T-helper 2 cell treated with Interferon-gamma antibody and Interleukin-4, amounts not matched to agents 5 μg/mL and 100 μg/mL, for 36 hours (primary cell): ENCODE results near the gene SLC9A7.

Experiments used
- DNase-seq: peaks from one replicate; pipeline ENCODE4 v3.0.0; 2021; ENCODE audit warnings: low spot score
- H3K27ac Mint-ChIP-seq: one replicate; pipeline ENCODE4 v1.8.0; 2021; ENCODE audit warnings: mild to moderate bottlenecking, mixed read lengths
- H3K27me3 Mint-ChIP-seq: one replicate; pipeline ENCODE4 v1.8.0; 2021; ENCODE audit warnings: low read depth, mixed read lengths
- H3K36me3 Mint-ChIP-seq: one replicate; pipeline ENCODE4 v1.8.0; 2021; ENCODE audit warnings: low read depth, mixed read lengths
- H3K4me1 Mint-ChIP-seq: one replicate; pipeline ENCODE4 v1.8.0; 2021; ENCODE audit warnings: low read depth, mixed read lengths
- H3K4me3 Mint-ChIP-seq: one replicate; pipeline ENCODE4 v1.8.0; 2022; ENCODE audit warnings: mild to moderate bottlenecking, moderate library complexity, mixed read lengths
- H3K9me3 Mint-ChIP-seq: one replicate; pipeline ENCODE4 v1.8.0; 2021; ENCODE audit warnings: mixed read lengths

Gene SLC9A7

GRCh38 chrX:46617906-46618305, 141.0 kb downstream of the SLC9A7 start:
- H3K27ac Mint-ChIP-seq: peak overlapping the region; percentile 79
- H3K36me3 Mint-ChIP-seq: peaks cover 72% of the 10 kb centered on the region
- peaks cover 14% of the 10 kb centered on the region for H3K4me1 Mint-ChIP-seq
- no peaks in the 10 kb centered on the region for H3K27me3 Mint-ChIP-seq
- peak overlapping the region; percentile 2 for H3K4me3 Mint-ChIP-seq
- no peak for DNase-seq
- H3K9me3 Mint-ChIP-seq: peaks cover 10% of the 10 kb centered on the region

DNA sequence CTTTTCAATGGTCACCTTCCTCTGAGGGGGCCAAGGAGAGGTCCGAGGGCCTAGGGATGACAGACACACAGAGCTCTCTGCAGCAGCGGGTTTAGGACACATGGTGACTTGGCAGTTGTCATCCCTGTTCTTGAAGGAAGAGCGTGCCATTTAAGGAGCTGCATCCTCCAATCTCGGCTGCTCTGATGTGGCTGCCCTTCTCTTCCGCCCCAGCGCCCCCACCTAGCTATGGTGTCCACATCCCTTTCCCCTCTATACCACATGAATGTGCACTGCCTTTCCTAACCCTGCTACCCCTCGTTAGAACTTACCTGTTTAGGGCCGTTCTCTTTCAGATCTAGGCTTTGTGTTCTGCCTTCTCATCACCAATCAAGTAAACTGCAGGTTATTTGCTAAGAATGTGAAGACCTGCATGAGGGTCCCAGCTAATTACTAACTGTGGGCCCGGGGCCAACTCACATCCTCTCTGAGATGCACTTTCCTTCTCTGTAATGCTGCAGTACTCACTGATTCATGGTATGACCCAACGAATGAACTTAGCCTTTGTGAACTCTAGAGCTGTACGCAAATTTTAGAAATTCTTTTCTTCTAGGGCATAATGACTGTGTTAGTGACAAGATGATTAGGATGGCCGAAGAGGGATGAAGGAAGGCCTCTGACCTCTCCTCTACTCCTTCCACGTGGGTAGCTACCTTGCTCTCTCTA, 147.1 kb downstream of the SLC9A7 start:
- H3K27ac Mint-ChIP-seq: peak overlapping the region; percentile 81
- no peak for DNase-seq
- peak overlapping the region; percentile 67 for H3K4me3 Mint-ChIP-seq
- peaks cover 21% of the 10 kb centered on the region for H3K4me1 Mint-ChIP-seq
- peaks cover 30% of the 10 kb centered on the region for H3K36me3 Mint-ChIP-seq
- H3K27me3 Mint-ChIP-seq: no peaks in the 10 kb centered on the region
- no peaks in the 10 kb centered on the region for H3K9me3 Mint-ChIP-seq

DNA sequence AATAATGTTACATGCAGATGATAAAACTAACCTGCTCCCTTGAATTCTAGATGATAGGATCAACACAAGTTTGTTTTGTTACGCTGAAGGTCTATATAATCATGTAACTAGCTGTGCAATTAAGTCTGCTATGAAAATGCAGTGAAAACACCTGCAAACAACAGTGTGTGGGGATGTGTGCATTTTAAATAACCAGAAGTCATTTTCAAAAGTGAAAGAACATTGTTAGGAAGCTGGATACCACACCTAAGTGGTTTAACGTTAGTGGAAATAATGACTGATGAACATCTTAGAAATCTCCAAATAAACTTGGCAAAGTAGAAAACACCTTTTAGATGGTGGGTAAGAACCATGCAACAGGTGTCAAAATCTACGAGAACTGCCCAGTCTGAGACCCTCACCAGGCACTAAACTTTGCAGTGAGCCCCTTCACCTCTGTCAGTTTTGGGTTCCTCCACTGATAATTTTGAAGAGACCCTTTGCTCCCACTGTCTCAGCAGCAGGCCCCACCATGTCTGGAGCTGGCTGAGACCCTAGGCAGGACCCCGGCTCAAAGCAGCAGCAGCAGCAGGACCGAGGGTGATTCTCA, 148.8 kb downstream of the SLC9A7 start:
- no peaks in the 10 kb centered on the region for H3K9me3 Mint-ChIP-seq
- H3K4me3 Mint-ChIP-seq: peak overlapping the region; percentile 54
- peaks cover 28% of the 10 kb centered on the region for H3K36me3 Mint-ChIP-seq
- H3K27ac Mint-ChIP-seq: peak overlapping the region; percentile 79
- no peaks in the 10 kb centered on the region for H3K27me3 Mint-ChIP-seq
- peaks cover 21% of the 10 kb centered on the region for H3K4me1 Mint-ChIP-seq
- DNase-seq: no peak

DNA sequence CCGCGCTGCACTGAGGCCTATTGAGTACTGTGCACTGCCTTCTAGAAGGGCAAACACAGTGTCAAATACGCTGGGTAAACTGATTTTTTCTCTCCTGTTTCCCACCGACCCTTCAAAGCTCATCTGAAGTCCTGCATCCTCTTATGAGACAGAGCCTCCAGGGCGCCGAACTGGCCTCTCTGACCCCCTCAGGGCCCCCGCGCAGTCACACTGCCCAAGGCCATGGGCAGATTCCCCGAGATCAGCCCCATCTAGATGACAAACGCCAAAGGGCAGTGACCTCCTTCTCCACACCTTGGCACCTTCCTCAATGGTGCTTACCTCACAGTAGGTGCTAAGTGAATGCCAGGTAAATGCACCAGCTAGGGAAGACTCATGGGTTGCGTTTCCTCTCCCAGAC, 151.0 kb downstream of the SLC9A7 start:
- H3K27me3 Mint-ChIP-seq: no peaks in the 10 kb centered on the region
- no peak overlapping the region for H3K27ac Mint-ChIP-seq
- no peak for DNase-seq
- H3K4me3 Mint-ChIP-seq: no peak overlapping the region
- peaks cover 16% of the 10 kb centered on the region for H3K36me3 Mint-ChIP-seq
- peaks cover 23% of the 10 kb centered on the region for H3K4me1 Mint-ChIP-seq
- H3K9me3 Mint-ChIP-seq: no peaks in the 10 kb centered on the region

DNA sequence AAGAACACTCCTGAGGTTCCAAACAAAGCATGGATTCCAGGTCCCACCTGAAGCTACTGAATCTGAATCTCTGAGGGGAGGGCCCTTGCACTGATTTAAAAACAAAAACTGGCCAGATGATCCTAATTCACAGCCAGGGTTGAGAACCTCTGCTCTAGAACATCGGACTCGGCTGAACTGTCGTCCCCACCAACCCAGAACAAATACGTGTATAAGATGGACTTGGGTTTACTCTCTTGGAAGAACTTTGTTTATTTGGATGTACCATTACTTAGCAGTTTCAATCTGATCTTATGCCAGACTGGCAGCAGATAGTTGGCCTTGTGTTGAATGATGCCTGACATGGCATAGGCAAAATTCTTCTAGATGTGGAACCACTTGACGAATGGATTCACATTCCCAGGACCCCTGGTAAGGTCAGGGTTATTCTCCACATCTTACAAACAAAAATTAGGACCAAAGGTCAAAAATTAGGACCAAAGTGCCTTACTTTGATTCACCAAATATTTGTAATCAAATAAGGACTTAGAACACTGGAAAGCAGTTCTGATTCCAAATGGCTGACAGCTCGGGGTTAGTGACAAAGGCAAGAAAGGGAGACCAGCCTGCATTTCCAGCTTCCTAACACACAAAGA, 156.3 kb downstream of the SLC9A7 start:
- peaks cover 4% of the 10 kb centered on the region for H3K4me1 Mint-ChIP-seq
- H3K27ac Mint-ChIP-seq: no peak overlapping the region
- no peaks in the 10 kb centered on the region for H3K27me3 Mint-ChIP-seq

DNA sequence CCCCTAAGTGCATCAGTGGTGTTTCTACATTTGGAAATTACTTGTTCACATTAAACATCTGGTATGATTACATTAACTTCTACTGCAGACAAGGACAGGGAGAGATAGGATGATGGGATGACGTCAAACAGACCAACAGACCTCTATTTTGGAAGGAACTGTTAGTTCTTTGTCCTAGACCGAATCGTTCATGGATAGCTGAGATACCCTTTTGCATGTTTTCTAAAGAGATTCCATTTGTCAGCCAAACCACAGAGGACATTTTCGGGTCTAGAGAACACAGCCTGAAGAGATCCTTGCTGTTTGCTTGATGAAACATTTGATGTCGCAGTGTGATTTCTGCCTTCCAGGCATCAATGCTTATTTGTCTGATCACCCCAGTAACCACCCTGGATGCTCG, 157.6 kb downstream of the SLC9A7 start:
- no peak for DNase-seq
- H3K9me3 Mint-ChIP-seq: no peaks in the 10 kb centered on the region
- no peak overlapping the region for H3K4me3 Mint-ChIP-seq
- H3K36me3 Mint-ChIP-seq: peaks cover 16% of the 10 kb centered on the region
- no peaks in the 10 kb centered on the region for H3K27me3 Mint-ChIP-seq
- peaks cover 4% of the 10 kb centered on the region for H3K4me1 Mint-ChIP-seq
- no peak overlapping the region for H3K27ac Mint-ChIP-seq

More for the DNA sequence above, 156.3 kb downstream of the SLC9A7 start:
- no peak overlapping the region for H3K4me3 Mint-ChIP-seq
- H3K36me3 Mint-ChIP-seq: peaks cover 18% of the 10 kb centered on the region
- no peaks in the 10 kb centered on the region for H3K9me3 Mint-ChIP-seq
- no peak for DNase-seq

GRCh38 chrX:46599051-46599560, 159.8 kb downstream of the SLC9A7 start:
- H3K4me1 Mint-ChIP-seq: peaks cover 6% of the 10 kb centered on the region
- H3K36me3 Mint-ChIP-seq: peaks cover 15% of the 10 kb centered on the region
- no peak overlapping the region for H3K27ac Mint-ChIP-seq
- DNase-seq: no peak
- no peak overlapping the region for H3K4me3 Mint-ChIP-seq
- no peaks in the 10 kb centered on the region for H3K27me3 Mint-ChIP-seq
- no peaks in the 10 kb centered on the region for H3K9me3 Mint-ChIP-seq

DNA sequence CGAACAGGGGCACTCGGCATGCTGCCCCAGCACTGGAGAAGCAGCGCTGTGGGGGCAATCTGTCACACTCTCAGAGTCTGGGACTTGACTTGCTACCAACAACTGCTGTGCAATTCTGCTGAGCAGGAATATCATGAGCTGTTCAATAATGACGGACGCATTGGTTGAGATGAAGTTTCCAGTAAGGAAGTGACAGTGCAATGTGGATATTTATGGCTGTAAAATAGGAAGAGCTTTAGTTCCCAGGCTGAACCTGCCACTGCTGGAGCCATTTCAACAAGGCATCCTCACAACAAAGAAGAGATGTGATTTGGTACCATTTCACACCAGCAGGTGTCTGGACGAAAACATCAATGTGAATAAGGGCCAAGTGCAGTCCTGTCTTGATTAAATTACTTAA, 161.1 kb downstream of the SLC9A7 start:
- no peaks in the 10 kb centered on the region for H3K9me3 Mint-ChIP-seq
- H3K27ac Mint-ChIP-seq: no peak overlapping the region
- no peaks in the 10 kb centered on the region for H3K27me3 Mint-ChIP-seq
- H3K4me3 Mint-ChIP-seq: no peak overlapping the region
- peaks cover 11% of the 10 kb centered on the region for H3K36me3 Mint-ChIP-seq
- DNase-seq: no peak
- H3K4me1 Mint-ChIP-seq: peaks cover 2% of the 10 kb centered on the region

DNA sequence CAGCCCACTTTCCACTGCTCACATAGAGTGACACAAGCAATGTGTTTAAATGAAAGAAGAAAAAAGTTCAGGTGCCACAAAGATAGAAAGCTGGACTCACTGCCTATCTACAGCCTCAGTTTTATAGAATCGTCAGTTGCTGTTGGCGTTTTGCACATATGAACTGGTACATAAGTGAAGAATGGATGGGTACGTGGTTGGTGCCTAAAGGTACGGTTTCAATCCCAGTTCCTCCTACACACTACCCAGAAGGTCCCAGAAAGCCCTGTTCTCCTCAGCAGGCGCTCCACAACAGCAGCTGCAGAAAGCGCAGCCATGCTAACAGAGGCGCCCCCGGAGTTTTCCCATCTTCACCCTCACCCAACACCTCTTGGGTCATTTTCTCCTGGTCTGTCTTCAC, 161.7 kb downstream of the SLC9A7 start:
- H3K9me3 Mint-ChIP-seq: no peaks in the 10 kb centered on the region
- H3K4me3 Mint-ChIP-seq: no peak overlapping the region
- H3K36me3 Mint-ChIP-seq: peaks cover 13% of the 10 kb centered on the region
- no peak overlapping the region for H3K27ac Mint-ChIP-seq
- H3K27me3 Mint-ChIP-seq: no peaks in the 10 kb centered on the region
- peaks cover 2% of the 10 kb centered on the region for H3K4me1 Mint-ChIP-seq
- no peak for DNase-seq

DNA sequence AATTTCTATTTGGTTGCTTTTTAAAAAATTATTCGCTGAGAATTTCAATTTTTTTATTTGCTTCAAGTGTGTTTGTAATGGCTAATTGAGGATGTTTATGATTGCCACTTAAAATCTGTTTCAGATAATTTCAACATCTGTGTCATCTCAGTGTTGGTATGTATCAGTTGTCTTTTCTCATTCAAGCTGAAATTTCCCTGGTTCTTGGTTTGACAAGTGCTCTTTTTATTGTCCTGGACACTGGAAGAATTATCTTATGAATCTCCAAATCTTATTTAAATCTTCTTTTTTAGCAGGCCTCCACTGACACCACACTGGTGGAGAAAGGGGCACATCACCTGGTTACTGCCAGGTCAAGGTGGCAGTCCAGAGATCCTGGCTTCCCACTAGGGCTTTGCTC, 163.8 kb downstream of the SLC9A7 start:
- no peak overlapping the region for H3K4me3 Mint-ChIP-seq
- no peaks in the 10 kb centered on the region for H3K9me3 Mint-ChIP-seq
- peaks cover 10% of the 10 kb centered on the region for H3K36me3 Mint-ChIP-seq
- peaks cover 6% of the 10 kb centered on the region for H3K4me1 Mint-ChIP-seq
- no peak overlapping the region for H3K27ac Mint-ChIP-seq
- no peak for DNase-seq
- no peaks in the 10 kb centered on the region for H3K27me3 Mint-ChIP-seq

GRCh38 chrX:46589977-46590723, 168.8 kb downstream of the SLC9A7 start:
- Mint-ChIP-seq H3K36me3 (peaks cover 8% of the 10 kb centered on the region), H3K27ac (no peak overlapping the region), H3K4me1 (peaks cover 20% of the 10 kb centered on the region), H3K9me3 (no peaks in the 10 kb centered on the region), H3K27me3 (no peaks in the 10 kb centered on the region), H3K4me3 (no peak overlapping the region)
- DNase-seq: no peak

GRCh38 chrX:46588263-46588662, 170.7 kb downstream of the SLC9A7 start:
- Mint-ChIP-seq H3K27ac (peak overlapping the region; percentile 81), H3K36me3 (peaks cover 8% of the 10 kb centered on the region), H3K9me3 (no peaks in the 10 kb centered on the region), H3K4me1 (peaks cover 21% of the 10 kb centered on the region), H3K4me3 (peak overlapping the region; percentile 81), H3K27me3 (no peaks in the 10 kb centered on the region)
- peak; percentile 20 for DNase-seq

GRCh38 chrX:46587753-46588171, 171.2 kb downstream of the SLC9A7 start:
- DNase-seq: no peak
- Mint-ChIP-seq H3K27ac (peak overlapping the region; percentile 81), H3K27me3 (no peaks in the 10 kb centered on the region), H3K36me3 (peaks cover 8% of the 10 kb centered on the region), H3K4me3 (peak overlapping the region; percentile 81), H3K9me3 (no peaks in the 10 kb centered on the region), H3K4me1 (peaks cover 21% of the 10 kb centered on the region)

DNA sequence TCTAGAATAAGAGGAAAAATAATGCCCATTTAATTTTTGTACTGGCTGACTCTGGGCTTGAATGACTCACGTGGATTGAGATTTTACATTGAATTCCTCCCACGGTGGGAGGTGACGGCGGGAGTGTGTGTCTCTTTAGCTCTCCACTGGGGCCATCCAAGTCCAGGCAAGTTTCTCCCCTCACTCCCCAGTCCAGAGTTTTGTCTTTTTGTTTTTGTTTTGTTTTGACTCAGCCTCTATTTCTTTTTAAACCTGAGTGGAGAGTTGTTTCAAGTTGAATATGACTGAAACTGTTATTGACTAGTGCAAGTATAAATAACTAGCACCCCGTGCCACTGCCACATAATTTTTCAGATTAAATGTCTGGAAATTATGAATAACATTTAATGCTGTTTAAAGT, 171.8 kb downstream of the SLC9A7 start:
- Mint-ChIP-seq H3K4me1 (peaks cover 21% of the 10 kb centered on the region), H3K27ac (peak overlapping the region; percentile 58), H3K27me3 (no peaks in the 10 kb centered on the region), H3K36me3 (peaks cover 6% of the 10 kb centered on the region), H3K4me3 (peak overlapping the region; percentile 51), H3K9me3 (no peaks in the 10 kb centered on the region)
- DNase-seq: peak; percentile 49
